ENCODE results near the gene MYO5A. TPM values are rescaled to one million over a fixed set of nuclear protein-coding genes. Genes with fewer than 3 reads are reported as not detected.

The MYO5A gene
- total RNA-seq, 1 experiment from 2014 or later, result 61.1 TPM

DNA sequence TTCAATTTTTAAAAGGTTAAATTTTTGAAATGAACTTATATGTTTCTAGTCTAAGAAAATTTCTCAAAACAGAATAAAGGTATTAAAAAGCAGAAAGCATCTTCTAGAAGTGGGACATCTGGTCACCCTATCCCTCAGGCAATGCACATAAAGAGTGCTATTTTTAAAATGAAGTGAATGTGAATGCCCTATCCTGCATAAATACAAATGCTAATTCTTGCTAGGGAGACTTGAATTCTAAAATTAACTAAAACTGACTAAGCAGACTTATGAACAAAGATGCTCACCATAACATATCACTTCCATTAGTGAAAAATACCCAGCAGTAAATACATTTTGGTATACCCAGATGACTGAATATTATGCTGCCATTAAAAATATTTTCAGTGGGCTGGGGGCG lies 11.7 kb downstream of the MYO5A start:
- CTCF ChIA-PET, result no interaction called here
- Histone ChIP-seq H3K27me3 (ENCODE audit: control insufficient read depth, insufficient read depth, low read length) (no peaks in the 10 kb centered on the region), H3K4me1 (ENCODE audit: control insufficient read depth, insufficient read depth, low read length) (no peaks in the 10 kb centered on the region), H3K9me3 (ENCODE audit: control insufficient read depth, insufficient read depth, low read depth, low read length) (no peaks in the 10 kb centered on the region), H3K36me3 (ENCODE audit: control insufficient read depth, insufficient read depth, low read length) (no peaks in the 10 kb centered on the region), H3K27ac (ENCODE audit: low read length) (no peak overlapping the region), H3K4me3 (ENCODE audit: low read depth in 2 of 2, low read length in 2 of 2) (no peak overlapping the region)
- no TSS peak for BruUV-seq (replicated peaks)
- no peak for ATAC-seq
- TF ChIP-seq REST (IDR thresholded peaks at IDR 0.05; ENCODE audit: insufficient read depth in 1 of 2, low read depth in 2 of 2, low read length in 1 of 2), result no peak
- no peak for TF ChIP-seq POLR2AphosphoS5 (IDR thresholded peaks at IDR 0.05; ENCODE audit: low read depth, low read length)
- TF ChIP-seq, protein P1, sequence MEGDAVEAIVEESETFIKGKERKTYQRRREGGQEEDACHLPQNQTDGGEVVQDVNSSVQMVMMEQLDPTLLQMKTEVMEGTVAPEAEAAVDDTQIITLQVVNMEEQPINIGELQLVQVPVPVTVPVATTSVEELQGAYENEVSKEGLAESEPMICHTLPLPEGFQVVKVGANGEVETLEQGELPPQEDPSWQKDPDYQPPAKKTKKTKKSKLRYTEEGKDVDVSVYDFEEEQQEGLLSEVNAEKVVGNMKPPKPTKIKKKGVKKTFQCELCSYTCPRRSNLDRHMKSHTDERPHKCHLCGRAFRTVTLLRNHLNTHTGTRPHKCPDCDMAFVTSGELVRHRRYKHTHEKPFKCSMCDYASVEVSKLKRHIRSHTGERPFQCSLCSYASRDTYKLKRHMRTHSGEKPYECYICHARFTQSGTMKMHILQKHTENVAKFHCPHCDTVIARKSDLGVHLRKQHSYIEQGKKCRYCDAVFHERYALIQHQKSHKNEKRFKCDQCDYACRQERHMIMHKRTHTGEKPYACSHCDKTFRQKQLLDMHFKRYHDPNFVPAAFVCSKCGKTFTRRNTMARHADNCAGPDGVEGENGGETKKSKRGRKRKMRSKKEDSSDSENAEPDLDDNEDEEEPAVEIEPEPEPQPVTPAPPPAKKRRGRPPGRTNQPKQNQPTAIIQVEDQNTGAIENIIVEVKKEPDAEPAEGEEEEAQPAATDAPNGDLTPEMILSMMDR (IDR thresholded peaks at IDR 0.05), result no peak
- no peak for TF ChIP-seq SIN3A (IDR thresholded peaks at IDR 0.05; ENCODE audit: borderline replicate concordance, insufficient read depth, low read depth, low read length)
- DNase-seq (ENCODE audit: low read depth, low spot score), result no peak
- POLR2A ChIA-PET, result no interaction called here
- intact Hi-C loops (cut with micrococcal nuclease; ENCODE audit: unreplicated experiment), result no loop called here
- in situ Hi-C loops (cut with HindIII; ENCODE audit: low pct_unique_long_range_greater_than_20kb, low sequenced_read_pairs), result no loop called here

DNA sequence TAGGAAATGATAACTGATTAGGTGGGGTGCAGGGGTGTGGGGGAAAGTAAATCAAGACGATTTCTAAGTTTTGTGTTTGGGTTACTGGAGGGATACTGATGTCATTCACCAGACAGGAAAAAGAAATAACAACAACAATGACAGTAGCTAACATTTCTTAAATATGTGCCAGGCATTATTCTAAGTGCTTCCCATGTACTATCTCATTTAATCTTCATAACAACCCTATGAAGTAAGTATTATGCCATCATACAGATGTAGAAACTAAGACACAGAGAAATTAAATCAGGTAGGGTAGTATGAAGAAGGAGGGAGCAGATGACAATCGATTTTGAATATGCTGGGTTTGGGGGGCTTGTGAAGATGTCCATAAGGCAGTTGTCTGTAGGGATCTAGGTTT lies 13.3 kb downstream of the MYO5A start:
- CTCF ChIA-PET, result no interaction called here
- no TSS peak for BruUV-seq (replicated peaks)
- ATAC-seq (no peak), DNase-seq (ENCODE audit: low read depth, low spot score) (no peak)
- Histone ChIP-seq H3K9me3 (ENCODE audit: control insufficient read depth, insufficient read depth, low read depth, low read length) (no peaks in the 10 kb centered on the region), H3K27ac (ENCODE audit: low read length) (no peak overlapping the region), H3K4me3 (ENCODE audit: low read depth in 2 of 2, low read length in 2 of 2) (no peak overlapping the region), H3K36me3 (ENCODE audit: control insufficient read depth, insufficient read depth, low read length) (no peaks in the 10 kb centered on the region), H3K4me1 (ENCODE audit: control insufficient read depth, insufficient read depth, low read length) (no peaks in the 10 kb centered on the region; the same call in 1 of the 2 replicates), H3K27me3 (ENCODE audit: control insufficient read depth, insufficient read depth, low read length) (no peaks in the 10 kb centered on the region)
- POLR2A ChIA-PET, result interaction anchor here (0.6 to 0.7 kb wide), 2 partner anchors 111 to 381 kb away, joined by 4 to 6 read pairs; no protein-coding TSS in a partner anchor
- in situ Hi-C loops (cut with HindIII; ENCODE audit: low pct_unique_long_range_greater_than_20kb, low sequenced_read_pairs), result no loop called here
- intact Hi-C loops (cut with micrococcal nuclease; ENCODE audit: unreplicated experiment), result no loop called here
- TF ChIP-seq TCF7L2 (IDR thresholded peaks at IDR 0.05; ENCODE audit: low read depth, low read length) (no peak), POLR2AphosphoS5 (IDR thresholded peaks at IDR 0.05; ENCODE audit: low read depth, low read length) (no peak), REST (IDR thresholded peaks at IDR 0.05; ENCODE audit: insufficient read depth in 1 of 2, low read depth in 2 of 2, low read length in 1 of 2) (no peak), SIN3A (IDR thresholded peaks at IDR 0.05; ENCODE audit: borderline replicate concordance, insufficient read depth, low read depth, low read length) (no peak)
- TF ChIP-seq, protein P1 (IDR thresholded peaks at IDR 0.05), result no peak
